ENCODE data around the gene NCMAP.

- TF ChIP-seq CHD2 (IDR thresholded peaks at IDR 0.05; ENCODE audit: low read length, partially characterized antibody) (no peak), EZH2phosphoT487 (IDR thresholded peaks at IDR 0.05; ENCODE audit: borderline replicate concordance, low read depth) (no peak), NRF1 (IDR thresholded peaks at IDR 0.05; ENCODE audit: low read depth, low read length) (no peak), CTCF (IDR thresholded peaks at IDR 0.05) (no peak), IRF3 (IDR thresholded peaks at IDR 0.05; ENCODE audit: low read depth, low read length) (no peak), FOSL2 (IDR thresholded peaks at IDR 0.05; ENCODE audit: borderline replicate concordance, low read depth) (no peak), JUND (IDR thresholded peaks at IDR 0.05) (no peak), RCOR1 (IDR thresholded peaks at IDR 0.05; ENCODE audit: low read length) (no peak), GABPA (IDR thresholded peaks at IDR 0.05; ENCODE audit: low read depth) (no peak), EP300 (IDR thresholded peaks at IDR 0.05; ENCODE audit: borderline replicate concordance in 1 of 2, low read depth in 1 of 2, low read length in 1 of 2) (no peak), SIN3A (IDR thresholded peaks at IDR 0.05; ENCODE audit: borderline replicate concordance, low read depth, low read length) (no peak), TCF12 (IDR thresholded peaks at IDR 0.05) (no peak)
Measured at GRCh38 chr1:24514946-24515345, 40.9 kb upstream of the NCMAP start.

Data from SK-N-SH (cell line).